HEK293 (cell line): ENCODE measurements around the gene TLL1.

Source experiments
- CTCF ChIA-PET: fragments of 350-600 bp; formaldehyde crosslinking; extraction: SDS; loops from one replicate; lab custom pipeline; 2021; ENCODE audit warnings: antibody characterized with exemption; lab: Yijun Ruan, JAX
- POLR2A ChIA-PET: fragments of 300-600 bp; formaldehyde crosslinking; extraction: SDS; loops from one replicate; lab custom pipeline; 2020; ENCODE audit warnings: antibody characterized with exemption, inconsistent platforms; lab: Yijun Ruan, JAX
- H3K27ac ChIP-seq: fragments of 200-500 bp; sonication (Bioruptor generic); 2 replicates; pipeline ENCODE4 v1.5.1; 2014; ENCODE audit warnings: low read depth, low read length, control low read depth, inconsistent platforms; ENCODE audit errors: extremely low read depth
- H3K36me3 ChIP-seq, 2 experiments: fragments of 200-500 bp in 1 of 2; sonication (Bioruptor generic) in 1 of 2; 1 replicate in 1 of 2; 2 replicates in 1 of 2; pipeline ENCODE4 v1.5.1; 2014 to 2017; ENCODE audit warnings: inconsistent platforms in 2 of 2, low read length in 2 of 2; ENCODE audit not compliant: control insufficient read depth in 2 of 2, insufficient read depth in 1 of 2
- H3K4me1 ChIP-seq: fragments of 200-500 bp; sonication (Bioruptor generic); 2 replicates; pipeline ENCODE4 v1.5.1; 2014; ENCODE audit warnings: mild to moderate bottlenecking, low read length, inconsistent platforms; ENCODE audit not compliant: control insufficient read depth, insufficient read depth
- H3K4me3 ChIP-seq: 2 replicates; pipeline ENCODE4 v1.5.1; 2011; ENCODE audit warnings: low read depth, mild to moderate bottlenecking, control low read depth, low read length, moderate library complexity
- H3K9me3 ChIP-seq: fragments of 200-500 bp; sonication (Bioruptor generic); 2 replicates; pipeline ENCODE4 v1.5.1; 2014; ENCODE audit warnings: low read depth, low read length, inconsistent platforms; ENCODE audit not compliant: control insufficient read depth, insufficient read depth
- HIC1 ChIP-seq: fragments of 450-650 bp; formaldehyde crosslinking; IDR thresholded peaks from 2 replicates; pipeline ENCODE4 v1.5.1; 2016; ENCODE audit warnings: missing biosample characterization, missing genetic modification characterization
- HOXA7 ChIP-seq: sonication (generic); formaldehyde crosslinking; IDR thresholded peaks from 2 replicates; pipeline ENCODE4 v1.8.1; 2022; ENCODE audit warnings: missing genetic modification reagents, borderline replicate concordance
- IKZF3 ChIP-seq: fragments of 450-650 bp; IDR thresholded peaks from 2 replicates; pipeline ENCODE4 v1.5.0; 2018; ENCODE audit warnings: missing biosample characterization, mild to moderate bottlenecking, missing genetic modification characterization, moderate library complexity
- KLF1 ChIP-seq: fragments of 450-650 bp; formaldehyde crosslinking; IDR thresholded peaks from 2 replicates; pipeline ENCODE4 v1.5.1; 2016; ENCODE audit warnings: missing biosample characterization, missing genetic modification characterization
- ZNF121 ChIP-seq: fragments of 450-650 bp; formaldehyde crosslinking; IDR thresholded peaks from 2 replicates; pipeline ENCODE4 v1.5.1; 2016; ENCODE audit warnings: missing biosample characterization, missing genetic modification characterization
- ZNF157 ChIP-seq: fragments of 450-650 bp; formaldehyde crosslinking; IDR thresholded peaks from 2 replicates; pipeline ENCODE4 v1.5.1; 2016; ENCODE audit warnings: missing biosample characterization, missing genetic modification characterization
- ZNF24 ChIP-seq: fragments of 450-650 bp; formaldehyde crosslinking; IDR thresholded peaks from 2 replicates; pipeline ENCODE4 v1.5.1; 2016; ENCODE audit warnings: missing biosample characterization, missing genetic modification characterization
- ZNF280C ChIP-seq: fragments of 450-650 bp; formaldehyde crosslinking; IDR thresholded peaks from 2 replicates; pipeline ENCODE4 v1.5.1; 2016; ENCODE audit warnings: missing biosample characterization, missing genetic modification characterization
- ZNF280D ChIP-seq: fragments of 450-650 bp; formaldehyde crosslinking; IDR thresholded peaks from 2 replicates; pipeline ENCODE4 v1.5.1; 2016; ENCODE audit warnings: missing biosample characterization, missing genetic modification characterization
- ZNF580 ChIP-seq: fragments of 450-650 bp; formaldehyde crosslinking; IDR thresholded peaks from 2 replicates; pipeline ENCODE4 v1.5.1; 2016; ENCODE audit warnings: missing biosample characterization, missing genetic modification characterization
- ZNF626 ChIP-seq: fragments of 450-650 bp; sonication (Bioruptor Pico); formaldehyde crosslinking; IDR thresholded peaks from 2 replicates; pipeline ENCODE4 v1.5.1; 2018; ENCODE audit warnings: missing biosample characterization, missing genetic modification characterization, inconsistent platforms
- ZNF792 ChIP-seq: fragments of 450-650 bp; formaldehyde crosslinking; IDR thresholded peaks from 2 replicates; pipeline ENCODE4 v1.5.1; 2016; ENCODE audit warnings: missing biosample characterization, missing genetic modification characterization
- ZSCAN4 ChIP-seq: fragments of 450-650 bp; formaldehyde crosslinking; IDR thresholded peaks from 2 replicates; pipeline ENCODE4 v1.5.1; 2017; ENCODE audit warnings: missing biosample characterization, missing genetic modification characterization
- ZXDB ChIP-seq: fragments of 450-650 bp; formaldehyde crosslinking; IDR thresholded peaks from 2 replicates; pipeline ENCODE4 v1.5.1; 2016; ENCODE audit warnings: missing biosample characterization, missing genetic modification characterization
- TF ChIP-seq, protein P1 (sequence below): fragments of 450-650 bp; IDR thresholded peaks from 2 replicates; pipeline ENCODE4 v1.5.1; 2018; ENCODE audit warnings: missing biosample characterization, missing genetic modification characterization

The TLL1 gene

DNA sequence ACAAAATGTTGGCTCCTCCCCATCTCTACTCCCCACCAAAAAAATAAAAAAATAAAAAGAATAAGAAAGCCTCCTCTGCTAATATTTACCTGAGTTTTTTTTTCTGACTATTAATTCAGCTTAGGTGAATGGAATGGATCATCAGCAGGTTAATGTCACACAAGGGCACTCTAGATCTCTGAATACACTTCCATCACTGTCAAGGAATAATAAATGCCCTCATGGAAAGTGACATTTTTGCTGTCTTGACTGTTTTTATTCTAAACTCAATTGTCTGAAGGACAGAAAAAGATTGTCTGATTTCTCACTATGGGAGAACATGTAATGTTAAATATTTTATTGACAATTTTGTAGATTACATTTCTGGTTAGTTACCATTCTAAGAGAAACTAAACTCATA is 30.4 kb upstream of the TLL1 start (continued):
- no peak for TF ChIP-seq HIC1 (tag by site-specific recombination)
- no peak for TF ChIP-seq ZNF280D (tag by site-specific recombination)
- TF ChIP-seq ZNF24 (tag by site-specific recombination): no peak
- no peak for TF ChIP-seq ZXDB (tag by site-specific recombination)
- TF ChIP-seq, protein P1, sequence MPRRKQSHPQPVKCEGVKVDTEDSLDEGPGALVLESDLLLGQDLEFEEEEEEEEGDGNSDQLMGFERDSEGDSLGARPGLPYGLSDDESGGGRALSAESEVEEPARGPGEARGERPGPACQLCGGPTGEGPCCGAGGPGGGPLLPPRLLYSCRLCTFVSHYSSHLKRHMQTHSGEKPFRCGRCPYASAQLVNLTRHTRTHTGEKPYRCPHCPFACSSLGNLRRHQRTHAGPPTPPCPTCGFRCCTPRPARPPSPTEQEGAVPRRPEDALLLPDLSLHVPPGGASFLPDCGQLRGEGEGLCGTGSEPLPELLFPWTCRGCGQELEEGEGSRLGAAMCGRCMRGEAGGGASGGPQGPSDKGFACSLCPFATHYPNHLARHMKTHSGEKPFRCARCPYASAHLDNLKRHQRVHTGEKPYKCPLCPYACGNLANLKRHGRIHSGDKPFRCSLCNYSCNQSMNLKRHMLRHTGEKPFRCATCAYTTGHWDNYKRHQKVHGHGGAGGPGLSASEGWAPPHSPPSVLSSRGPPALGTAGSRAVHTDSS: no peak
- no peak for TF ChIP-seq ZNF792 (tag by site-specific recombination)
- TF ChIP-seq ZNF121 (tag by site-specific recombination): no peak
- TF ChIP-seq ZNF157 (tag by site-specific recombination): no peak
- TF ChIP-seq HOXA7 (CRISPR knock-in tag): no peak
- TF ChIP-seq, all 188 proteins: peak for 0

DNA sequence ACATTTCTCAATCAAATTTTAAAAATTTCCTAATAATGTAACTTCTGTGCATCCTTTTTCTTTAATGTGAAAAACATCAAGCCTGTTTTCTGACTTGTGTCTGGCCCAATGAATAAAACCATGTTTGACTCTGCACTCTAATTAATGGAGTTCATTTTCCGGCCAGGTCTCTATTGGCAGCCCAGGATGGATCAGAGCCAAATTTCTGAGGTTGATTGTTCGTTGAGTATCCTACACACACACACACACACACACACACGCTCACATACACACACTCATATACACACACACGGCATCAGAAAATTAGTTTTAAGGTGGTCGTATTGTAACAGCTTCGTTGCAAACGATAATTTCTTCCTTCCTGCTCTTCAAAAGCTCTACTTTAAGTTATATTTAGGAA is 28.9 kb upstream of the TLL1 start:
- no peak overlapping the region for H3K27ac ChIP-seq
- CTCF ChIA-PET: no interaction called here
- H3K36me3 ChIP-seq: no peaks in the 10 kb centered on the region
- no peaks in the 10 kb centered on the region for H3K9me3 ChIP-seq
- no peak overlapping the region for H3K4me3 ChIP-seq
- TF ChIP-seq ZNF280C (tag by site-specific recombination) (no peak), ZSCAN4 (tag by site-specific recombination) (no peak), KLF1 (tag by site-specific recombination) (no peak), ZNF580 (tag by site-specific recombination) (no peak), ZNF626 (tag by site-specific recombination) (no peak), IKZF3 (no peak)
- TF ChIP-seq, protein P1: no peak
- TF ChIP-seq, all 188 proteins: peak for 0
- POLR2A ChIA-PET: no interaction called here
- no peaks in the 10 kb centered on the region for H3K4me1 ChIP-seq
